HPDE6-E6E7 (cell line): ENCODE measurements around the gene GALK1.
"Not testable (repeated sequence)": the region's sequence is repeated elsewhere in the genome, so short reads cannot be mapped to it uniquely, and the experiment has no call there.

Source experiments
- DNase-seq: peaks from one replicate; pipeline ENCODE4 v3.0.0; 2011; ENCODE audit warnings: missing footprints; ENCODE audit errors: extremely low spot score

The GALK1 gene

GRCh38 chr17:75764711-75765421 is at the start of gene GALK1:
GALK1 (minus strand) TSS chr17:75765192; CDS start chr17:75765136, 56 bp downstream.
- DNase-seq = no peak

DNA sequence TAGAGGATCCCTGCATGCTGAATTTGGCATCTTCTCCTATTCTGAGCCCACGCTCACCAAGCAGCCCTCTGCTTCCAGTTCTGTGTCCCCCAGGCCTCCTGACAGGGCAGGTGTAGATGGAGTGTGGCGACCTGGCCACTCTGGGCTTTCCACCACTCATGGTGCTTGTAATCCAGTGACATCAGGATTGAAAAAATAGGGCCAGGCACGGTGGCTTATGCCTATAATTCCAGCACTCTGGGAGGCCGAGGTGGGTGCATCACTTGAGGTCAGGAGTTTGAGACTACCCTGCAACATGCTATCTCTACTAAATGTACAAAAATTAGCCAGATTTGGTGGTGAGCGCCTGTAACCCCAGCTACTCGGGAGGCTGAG is 49.0 kb upstream of the GALK1 start:
- DNase-seq = no peak

DNA sequence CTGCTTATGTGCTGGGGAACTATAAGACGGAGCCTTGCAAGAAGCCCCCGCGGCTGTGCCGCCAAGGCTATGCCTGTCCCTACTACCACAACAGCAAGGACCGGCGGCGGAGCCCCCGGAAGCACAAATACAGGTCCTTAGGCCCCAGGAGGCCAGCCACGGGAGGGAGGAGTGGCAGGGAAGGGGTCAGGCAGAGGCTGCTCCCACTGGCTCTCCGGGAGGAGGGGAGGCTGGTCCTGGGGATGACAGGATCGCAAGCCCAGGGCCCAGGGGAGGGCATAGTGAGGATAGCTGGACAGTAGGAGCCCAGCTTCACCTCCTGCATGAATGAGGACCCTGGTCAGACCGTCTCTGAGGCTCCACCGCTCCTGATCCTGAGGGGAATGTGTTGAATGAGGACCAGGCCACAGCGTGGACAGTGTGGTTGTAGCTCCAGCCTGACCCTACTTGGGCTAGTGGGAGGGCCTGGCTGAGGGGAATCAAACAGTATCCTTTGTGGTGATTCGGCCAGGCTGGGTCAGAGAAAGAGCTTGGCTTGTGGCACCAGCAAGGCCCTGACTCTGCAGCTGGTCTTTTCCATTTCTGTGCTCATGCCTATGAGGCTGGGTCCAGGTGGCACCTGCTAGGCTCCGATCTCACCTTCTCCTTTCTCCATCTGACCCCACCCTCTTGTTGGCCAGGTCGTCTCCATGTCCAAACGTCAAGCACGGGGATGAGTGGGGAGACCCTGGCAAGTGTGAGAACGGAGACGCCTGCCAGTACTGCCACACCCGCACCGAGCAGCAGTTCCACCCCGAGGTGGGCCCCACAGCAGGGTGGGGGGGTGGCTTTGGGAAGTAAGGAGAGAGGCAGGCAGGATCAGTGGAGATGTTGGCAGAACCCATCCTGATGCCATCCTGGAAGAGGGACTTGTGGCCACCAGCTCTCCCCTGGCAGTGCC is 48.4 kb upstream of the GALK1 start:
- no peak for DNase-seq

DNA sequence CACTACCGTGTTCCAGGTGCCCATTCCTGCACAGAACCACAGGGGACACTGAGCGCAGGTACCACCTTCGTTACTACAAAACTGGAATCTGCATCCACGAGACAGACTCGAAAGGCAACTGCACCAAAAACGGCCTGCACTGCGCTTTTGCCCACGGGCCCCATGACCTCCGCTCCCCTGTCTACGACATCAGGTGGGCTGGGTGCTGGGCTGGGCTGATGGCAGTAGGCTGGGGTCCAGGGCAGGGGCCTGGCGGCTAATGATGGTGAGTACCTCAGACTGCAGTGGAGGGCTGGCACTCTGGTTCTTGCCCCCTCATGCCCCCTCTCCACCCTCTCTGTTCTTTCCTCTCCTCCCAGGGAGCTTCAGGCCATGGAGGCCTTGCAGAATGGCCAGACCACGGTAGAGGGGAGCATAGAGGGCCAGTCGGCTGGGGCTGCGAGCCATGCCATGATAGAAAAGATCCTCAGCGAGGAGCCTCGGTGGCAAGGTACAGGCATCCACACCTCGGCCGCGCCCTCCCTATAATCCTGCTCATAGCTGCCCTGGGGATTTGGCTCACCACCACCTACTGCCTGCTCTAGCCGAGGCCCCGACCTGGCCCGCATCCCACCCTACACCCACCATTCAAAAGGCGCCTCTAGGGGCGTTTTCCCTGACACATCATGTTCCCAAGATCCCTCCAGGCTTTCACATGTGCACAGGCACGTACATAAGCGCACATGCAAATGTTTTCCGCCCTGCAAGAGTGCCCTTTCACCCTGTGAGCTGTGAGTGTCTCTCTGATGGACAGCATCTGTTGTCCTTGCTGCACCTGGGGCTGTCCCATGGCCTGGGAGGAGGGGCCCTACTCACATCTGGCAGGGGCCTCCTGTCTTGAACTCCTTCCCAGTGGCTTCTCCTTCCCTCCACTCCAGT is 47.4 kb upstream of the GALK1 start:
- no peak for DNase-seq

GRCh38 chr17:75811174-75811573 is 46.2 kb upstream of the GALK1 start:
- no peak for DNase-seq

- not testable (repeated sequence) for DNase-seq
These were observed 45.8 kb upstream of the GALK1 start for GRCh38 chr17:75810756-75811155.

DNA sequence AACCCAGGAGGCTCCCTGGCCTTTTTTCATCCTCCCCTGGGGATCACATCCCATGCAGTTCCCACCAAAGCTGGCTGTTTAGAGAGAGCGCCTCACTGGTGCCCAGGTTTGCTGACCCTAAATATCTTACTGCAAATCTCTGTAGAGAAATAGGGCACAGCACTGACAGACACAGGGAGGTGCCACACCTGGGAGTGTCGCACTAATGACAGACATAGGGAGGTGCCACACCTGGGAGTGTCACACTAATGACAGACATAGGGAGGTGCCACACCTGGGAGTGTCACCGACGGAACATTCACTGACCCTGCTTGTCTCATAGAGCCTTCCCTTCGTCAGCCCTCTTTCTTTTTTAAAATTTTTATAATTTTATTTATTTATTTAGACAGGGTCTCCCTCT is 45.2 kb upstream of the GALK1 start:
- no peak for DNase-seq

- DNase-seq = no peak
These were observed 44.7 kb upstream of the GALK1 start for GRCh38 chr17:75809631-75810111.

GRCh38 chr17:75808905-75809621 is 44.1 kb upstream of the GALK1 start:
- DNase-seq = no peak

DNA sequence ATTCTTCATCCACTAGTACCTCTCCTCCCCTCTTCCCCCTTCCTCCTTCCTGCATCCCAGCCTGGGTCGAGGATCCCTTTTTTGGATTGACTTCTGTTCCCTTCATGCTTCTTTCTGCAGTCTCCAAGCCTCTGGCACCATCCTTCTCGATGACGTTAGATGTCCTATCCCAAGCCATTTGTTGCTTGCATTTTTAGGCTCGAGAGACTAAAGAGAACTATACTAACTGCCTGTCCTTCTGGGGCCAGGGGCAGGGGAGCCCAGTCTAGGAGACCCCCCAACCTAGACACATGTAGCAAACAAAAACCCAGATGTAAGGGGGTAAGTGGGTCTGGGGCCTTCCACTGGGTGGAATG is 43.5 kb upstream of the GALK1 start:
- no peak for DNase-seq

GRCh38 chr17:75807861-75808260 is 42.9 kb upstream of the GALK1 start:
- no peak for DNase-seq

- no peak for DNase-seq
These were observed 42.0 kb upstream of the GALK1 start for GRCh38 chr17:75806822-75807500.

DNA sequence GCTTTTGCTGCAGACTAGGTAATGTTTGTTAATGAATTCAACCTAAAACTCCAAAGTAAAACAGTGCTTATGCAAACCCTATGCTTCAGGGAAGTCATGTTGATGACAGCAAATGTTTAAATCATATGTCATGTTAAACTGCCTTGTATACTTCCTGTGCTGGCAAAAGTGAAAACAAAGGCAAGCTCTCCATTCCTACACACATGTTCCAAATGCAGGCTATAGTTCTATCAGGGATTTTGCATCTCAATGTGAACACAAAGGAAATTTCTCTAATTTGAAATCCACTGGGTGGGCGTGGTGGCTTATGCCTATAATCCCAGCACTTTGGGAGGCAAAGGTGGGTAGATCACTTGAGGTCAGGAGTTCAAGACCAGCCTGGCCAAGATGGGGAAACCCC is 38.9 kb upstream of the GALK1 start:
- DNase-seq = no peak

- no peak for DNase-seq
These were observed 34.4 kb upstream of the GALK1 start for GRCh38 chr17:75799402-75799801.

DNA sequence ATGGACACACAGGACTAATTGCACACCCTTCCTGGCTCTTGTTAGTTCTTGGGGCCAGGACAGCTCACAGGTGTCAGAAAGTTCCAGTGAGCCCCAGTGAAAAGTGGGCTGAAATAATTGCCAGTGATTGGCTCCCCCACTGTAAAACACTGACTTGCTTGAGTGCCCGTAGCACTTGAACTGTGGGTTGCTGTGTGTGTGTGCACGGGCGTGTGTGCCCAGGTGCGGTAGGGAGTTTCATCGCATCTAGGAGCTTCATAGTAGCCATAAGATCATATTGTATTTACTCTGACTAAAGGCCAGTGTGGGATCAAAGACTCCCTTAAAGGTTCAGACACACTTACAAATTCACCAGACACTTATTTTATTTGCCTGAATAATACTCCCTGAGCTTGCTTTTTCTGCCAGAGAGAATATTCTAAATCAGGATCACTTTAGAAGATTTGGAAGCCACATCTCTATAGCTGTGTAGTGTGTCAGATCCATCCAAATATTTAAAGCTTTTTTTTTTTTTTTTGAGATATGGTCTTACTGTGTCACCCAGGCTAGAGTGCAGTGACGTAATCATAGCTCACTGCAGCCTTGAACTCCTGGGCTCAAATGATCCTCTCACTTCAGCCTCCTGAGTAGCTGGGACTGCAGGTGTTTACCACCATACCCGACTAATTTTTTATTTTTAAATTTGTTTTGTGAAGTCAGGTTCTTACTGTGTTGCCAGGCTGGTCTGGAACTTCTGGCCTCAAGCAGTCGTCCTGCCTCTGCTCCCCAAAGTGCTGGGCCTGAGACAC is 31.0 kb upstream of the GALK1 start:
- no peak for DNase-seq

- no peak for DNase-seq
These were observed 28.5 kb upstream of the GALK1 start for GRCh38 chr17:75793460-75793859.

DNA sequence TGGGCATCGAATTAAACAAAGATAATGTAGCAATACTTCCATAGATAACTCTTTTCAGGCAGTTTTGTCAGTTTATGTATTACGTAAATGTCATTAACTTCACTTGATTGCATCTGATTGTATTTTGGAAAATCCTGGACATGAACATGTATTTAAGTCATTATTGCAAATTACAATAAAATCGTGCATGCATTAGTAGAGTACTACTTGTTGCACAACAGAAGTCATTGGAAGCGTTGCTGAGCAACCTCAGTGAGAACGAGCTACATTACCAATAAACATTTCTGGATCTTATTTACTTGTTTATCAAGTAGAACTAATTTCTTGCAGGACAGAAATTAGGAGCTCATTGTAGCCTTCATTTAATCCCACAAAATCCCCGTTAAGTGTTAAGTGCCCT is 26.3 kb upstream of the GALK1 start:
- DNase-seq = no peak

- DNase-seq = no peak
These were observed 20.3 kb upstream of the GALK1 start for GRCh38 chr17:75785016-75785890.

DNA sequence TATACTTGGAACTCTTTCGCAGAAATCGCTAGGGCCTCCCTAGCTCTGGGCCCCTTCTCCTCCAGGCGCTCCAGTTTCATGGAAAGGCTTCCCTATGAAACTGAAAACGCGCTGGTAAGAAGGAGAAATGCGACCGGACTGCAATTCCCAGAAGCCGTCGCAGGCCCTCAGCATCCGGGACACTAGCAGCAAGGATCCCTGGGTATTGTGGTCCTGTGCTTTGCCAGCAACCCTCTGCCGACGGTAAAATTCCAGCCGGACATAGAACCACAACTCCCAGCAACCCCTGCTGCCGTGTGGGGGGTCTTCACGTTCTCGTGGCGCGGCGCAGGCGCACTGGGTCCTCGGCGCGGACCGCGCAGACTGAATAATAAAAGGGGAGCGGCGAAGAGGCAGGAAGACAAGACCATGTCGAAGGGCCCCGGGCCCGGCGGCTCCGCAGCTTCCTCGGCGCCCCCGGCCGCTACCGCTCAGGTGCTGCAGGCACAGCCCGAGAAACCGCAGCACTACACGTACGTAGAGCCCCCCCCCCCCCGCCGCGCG is 19.6 kb upstream of the GALK1 start, which contains the start of gene UNK:
Gene UNK (plus strand): TSS at position 334 of the 543 bp plus-strand sequence. CDS start 75 bp downstream, at position 409.
- peak; percentile 99 for DNase-seq
